ENCODE measurements around the gene HIVEP3. TPM values are rescaled to one million over a fixed set of nuclear protein-coding genes. Genes with fewer than 3 reads are reported as not detected.
A peak's percentile ranks its signal among the peaks of the same experiment; 100 is the strongest.

HIVEP3 gene
- total RNA-seq, 2 experiments from 2014 or later: 19.4 to 21.3 TPM

DNA sequence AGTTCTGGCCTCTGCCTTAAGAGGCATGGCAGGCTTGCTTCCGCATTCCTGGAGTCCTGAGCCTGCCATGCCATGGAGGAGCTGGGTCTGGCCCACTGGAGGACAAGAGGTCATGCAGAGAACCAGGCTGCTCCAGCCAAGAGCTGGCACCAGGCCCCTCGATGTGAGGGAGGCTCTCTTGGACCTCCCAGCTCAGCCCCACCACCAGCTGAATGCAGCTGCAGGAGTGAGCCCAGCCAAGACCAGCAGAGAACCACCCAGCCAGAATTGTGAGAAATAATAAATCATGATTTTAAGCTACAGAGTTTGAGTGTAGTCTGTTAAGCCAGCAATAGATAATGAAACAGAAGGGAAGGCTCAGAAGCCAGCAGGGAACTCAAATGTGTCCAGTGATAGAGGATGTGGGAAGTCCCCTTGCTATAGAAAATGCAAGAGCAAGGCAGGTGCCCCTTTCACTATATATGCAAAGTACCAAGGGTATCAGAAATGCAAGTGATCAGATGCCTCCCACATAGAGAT is 118.4 kb downstream of the HIVEP3 start:
- no peaks in the 10 kb centered on the region for H3K27me3 Mint-ChIP-seq
- H3K9me3 Mint-ChIP-seq: no peaks in the 10 kb centered on the region
- peak overlapping the region; percentile 61 for H3K27ac Mint-ChIP-seq
- H3K36me3 Mint-ChIP-seq: peaks cover 5% of the 10 kb centered on the region
- no peak overlapping the region for H3K4me3 Mint-ChIP-seq
- H3K4me1 Mint-ChIP-seq: peaks cover 53% of the 10 kb centered on the region
- no peak for DNase-seq

DNA sequence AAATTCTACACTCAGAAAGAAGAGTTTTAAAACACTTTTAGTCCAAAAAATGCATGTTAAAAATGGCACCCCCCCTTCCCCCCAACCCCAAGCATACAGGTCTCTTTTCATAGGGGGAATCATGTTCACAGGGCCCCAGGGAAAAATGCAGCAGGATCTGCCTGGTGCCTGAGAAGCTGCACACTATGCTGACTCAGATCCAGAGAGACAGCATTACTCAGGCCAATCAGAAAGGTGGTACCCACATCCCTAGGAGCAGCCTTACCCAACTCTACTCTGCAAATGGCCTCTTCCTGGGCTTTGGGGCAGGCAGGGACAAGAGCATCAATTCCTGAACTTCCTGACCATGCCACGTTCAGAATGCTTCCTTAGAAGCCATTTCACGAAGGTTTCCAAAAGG is 119.0 kb downstream of the HIVEP3 start:
- Mint-ChIP-seq H3K27me3 (no peaks in the 10 kb centered on the region), H3K27ac (peak overlapping the region; percentile 54), H3K36me3 (peaks cover 5% of the 10 kb centered on the region), H3K9me3 (no peaks in the 10 kb centered on the region), H3K4me1 (peaks cover 50% of the 10 kb centered on the region), H3K4me3 (no peak overlapping the region)
- peak; percentile 17 for DNase-seq

DNA sequence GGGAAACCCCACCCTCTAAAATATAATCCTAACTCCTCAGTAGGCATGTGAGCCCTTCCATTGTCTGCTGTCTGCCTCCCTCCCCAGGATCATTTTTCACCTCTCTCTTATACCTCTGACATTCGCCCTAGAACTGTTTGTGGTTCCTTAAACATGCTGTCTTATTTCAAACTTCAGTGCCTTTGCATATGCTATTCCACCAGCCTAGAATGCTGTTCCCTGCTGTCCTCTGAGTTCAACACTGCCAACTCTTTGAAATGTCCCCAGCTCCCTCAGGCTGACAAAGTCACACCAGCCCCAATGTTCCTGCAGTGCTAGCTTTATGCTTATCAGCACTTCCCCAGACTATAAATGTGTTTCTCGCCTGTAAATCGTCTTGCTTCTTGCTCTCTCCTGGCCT is 119.5 kb downstream of the HIVEP3 start:
- H3K4me3 Mint-ChIP-seq: no peak overlapping the region
- no peaks in the 10 kb centered on the region for H3K9me3 Mint-ChIP-seq
- H3K4me1 Mint-ChIP-seq: peaks cover 46% of the 10 kb centered on the region
- peaks cover 5% of the 10 kb centered on the region for H3K36me3 Mint-ChIP-seq
- no peak for DNase-seq
- H3K27ac Mint-ChIP-seq: no peak overlapping the region
- H3K27me3 Mint-ChIP-seq: no peaks in the 10 kb centered on the region

DNA sequence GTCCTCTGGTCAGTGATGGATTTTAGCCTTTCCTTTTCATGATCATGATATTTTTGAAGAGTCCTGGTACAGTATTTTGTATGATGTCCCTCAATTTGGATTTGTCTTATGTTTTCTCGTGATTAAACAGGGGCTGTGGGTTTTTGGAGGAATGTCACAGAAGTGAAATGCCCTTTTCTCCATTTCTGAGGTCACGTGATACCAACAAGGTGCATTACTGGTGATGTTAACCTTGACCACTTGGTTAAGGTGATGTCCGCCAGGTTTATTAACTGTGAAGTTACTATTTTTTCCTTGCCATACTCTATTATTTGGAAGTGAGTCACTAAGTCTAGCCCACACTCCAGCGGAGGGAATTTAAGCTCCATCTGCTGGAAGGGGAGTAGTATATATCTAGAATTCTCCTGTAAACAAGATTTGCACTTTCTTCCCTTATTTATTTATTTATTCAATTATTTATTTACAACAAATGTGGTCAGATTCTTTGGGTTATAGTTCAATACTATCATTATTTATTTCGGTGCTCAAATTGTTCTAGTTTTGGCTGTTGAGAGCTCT is 123.4 kb downstream of the HIVEP3 start:
- DNase-seq: no peak
- Mint-ChIP-seq H3K4me1 (peaks cover 51% of the 10 kb centered on the region), H3K27me3 (no peaks in the 10 kb centered on the region), H3K9me3 (peaks cover 3% of the 10 kb centered on the region), H3K36me3 (peaks cover 10% of the 10 kb centered on the region), H3K4me3 (no peak overlapping the region), H3K27ac (no peak overlapping the region)

DNA sequence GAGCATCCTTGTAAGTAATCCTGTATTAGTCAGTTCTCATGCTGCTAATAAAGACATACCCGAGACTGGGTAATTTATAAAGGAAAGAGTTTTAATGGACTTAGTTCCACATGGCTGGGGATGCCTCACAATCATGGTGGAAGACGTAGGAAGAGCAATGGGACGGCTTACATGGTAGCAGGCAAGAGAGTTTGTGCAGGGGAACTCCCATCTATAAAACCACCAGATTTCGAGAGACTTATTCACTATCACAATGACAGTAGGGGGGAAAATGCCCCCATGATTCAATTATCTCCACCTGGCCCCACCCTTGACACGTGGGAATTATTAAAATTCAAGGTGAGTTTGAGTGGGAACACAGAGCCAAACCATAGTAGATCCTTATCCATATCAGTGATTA is 124.7 kb downstream of the HIVEP3 start:
- peaks cover 3% of the 10 kb centered on the region for H3K9me3 Mint-ChIP-seq
- H3K27me3 Mint-ChIP-seq: no peaks in the 10 kb centered on the region
- no peak for DNase-seq
- H3K27ac Mint-ChIP-seq: no peak overlapping the region
- H3K4me3 Mint-ChIP-seq: no peak overlapping the region
- H3K4me1 Mint-ChIP-seq: peaks cover 39% of the 10 kb centered on the region
- H3K36me3 Mint-ChIP-seq: peaks cover 10% of the 10 kb centered on the region

DNA sequence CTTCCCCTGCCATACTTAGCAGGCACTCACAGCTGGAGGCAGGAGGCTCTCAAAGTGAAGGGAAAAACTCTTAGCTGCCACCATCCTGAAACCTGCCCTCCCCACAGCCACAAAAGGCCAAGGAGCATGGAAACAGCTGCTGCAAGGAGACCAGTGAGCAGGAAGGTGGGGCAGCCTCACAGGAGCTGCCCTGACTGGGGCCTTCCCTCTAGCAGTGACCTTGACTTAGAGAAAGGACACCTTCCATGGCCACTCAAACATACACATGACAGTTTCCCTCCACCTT is 126.3 kb downstream of the HIVEP3 start:
- Mint-ChIP-seq H3K27me3 (no peaks in the 10 kb centered on the region), H3K9me3 (peaks cover 3% of the 10 kb centered on the region), H3K4me3 (no peak overlapping the region), H3K36me3 (peaks cover 7% of the 10 kb centered on the region), H3K27ac (peak overlapping the region; percentile 82), H3K4me1 (peaks cover 40% of the 10 kb centered on the region)
- peak; percentile 7 for DNase-seq

DNA sequence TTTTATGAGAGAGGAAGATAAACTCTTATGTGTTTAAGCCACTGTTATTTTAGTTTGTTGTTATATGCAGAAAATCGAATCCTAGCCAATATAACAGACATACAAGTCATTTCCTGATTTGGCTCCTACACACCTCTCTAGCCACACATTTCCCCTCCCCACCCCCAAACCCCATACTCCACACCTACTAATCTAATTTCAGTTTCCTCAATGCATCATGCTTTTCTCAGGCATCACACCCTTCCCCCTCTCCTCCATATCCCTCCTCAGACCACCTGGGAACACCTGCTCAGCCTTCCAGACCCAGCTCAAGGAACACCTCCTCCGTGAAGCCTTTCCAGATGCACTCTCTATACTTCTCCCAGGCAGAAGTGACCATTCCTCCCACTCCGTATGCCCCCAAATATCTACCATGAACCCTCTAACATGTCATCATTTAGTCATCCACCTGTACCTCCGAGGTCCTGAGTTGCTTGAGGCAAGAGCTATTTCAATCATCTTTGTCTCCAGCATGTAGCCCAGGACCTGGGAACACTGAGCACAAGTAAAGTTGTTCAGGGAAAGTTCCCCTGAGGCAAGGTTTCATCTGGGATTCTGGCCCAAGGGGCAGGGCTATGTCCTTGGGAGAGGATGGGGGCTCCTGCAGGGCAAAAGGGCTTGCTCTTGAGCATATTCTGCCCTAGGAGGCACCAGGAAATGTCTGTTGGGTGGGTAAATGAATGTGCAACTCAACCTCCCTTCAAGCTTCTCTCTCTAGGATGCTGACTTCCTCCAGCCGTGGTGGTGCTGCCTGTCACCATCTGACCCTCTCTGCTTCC is 126.8 kb downstream of the HIVEP3 start:
- H3K4me1 Mint-ChIP-seq: peaks cover 40% of the 10 kb centered on the region
- no peaks in the 10 kb centered on the region for H3K27me3 Mint-ChIP-seq
- H3K9me3 Mint-ChIP-seq: peaks cover 3% of the 10 kb centered on the region
- peak overlapping the region; percentile 82 for H3K27ac Mint-ChIP-seq
- H3K36me3 Mint-ChIP-seq: peaks cover 7% of the 10 kb centered on the region
- H3K4me3 Mint-ChIP-seq: peak overlapping the region; percentile 26
- no peak for DNase-seq

DNA sequence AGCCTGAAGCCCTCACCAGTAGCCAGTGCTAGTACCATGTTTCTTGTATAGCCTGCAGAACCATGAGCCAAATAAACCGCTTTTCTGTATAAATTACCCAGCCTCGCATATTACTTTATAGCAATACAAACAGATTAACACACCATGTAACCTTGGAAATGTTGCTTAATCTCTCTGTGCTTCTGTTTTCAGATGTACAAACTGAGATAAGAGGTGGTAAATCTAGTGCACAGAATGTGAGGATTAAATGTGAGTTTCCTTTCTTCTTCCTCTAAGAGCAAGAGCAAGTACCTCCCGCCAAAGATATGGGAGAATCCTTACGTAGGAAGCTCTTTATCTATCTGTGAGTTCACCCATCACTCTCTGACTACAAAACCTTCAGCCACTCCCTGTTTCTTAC is 128.4 kb downstream of the HIVEP3 start:
- no peak for DNase-seq
- Mint-ChIP-seq H3K4me1 (peaks cover 38% of the 10 kb centered on the region), H3K27ac (no peak overlapping the region), H3K4me3 (no peak overlapping the region), H3K9me3 (peaks cover 3% of the 10 kb centered on the region), H3K36me3 (peaks cover 5% of the 10 kb centered on the region), H3K27me3 (no peaks in the 10 kb centered on the region)

DNA sequence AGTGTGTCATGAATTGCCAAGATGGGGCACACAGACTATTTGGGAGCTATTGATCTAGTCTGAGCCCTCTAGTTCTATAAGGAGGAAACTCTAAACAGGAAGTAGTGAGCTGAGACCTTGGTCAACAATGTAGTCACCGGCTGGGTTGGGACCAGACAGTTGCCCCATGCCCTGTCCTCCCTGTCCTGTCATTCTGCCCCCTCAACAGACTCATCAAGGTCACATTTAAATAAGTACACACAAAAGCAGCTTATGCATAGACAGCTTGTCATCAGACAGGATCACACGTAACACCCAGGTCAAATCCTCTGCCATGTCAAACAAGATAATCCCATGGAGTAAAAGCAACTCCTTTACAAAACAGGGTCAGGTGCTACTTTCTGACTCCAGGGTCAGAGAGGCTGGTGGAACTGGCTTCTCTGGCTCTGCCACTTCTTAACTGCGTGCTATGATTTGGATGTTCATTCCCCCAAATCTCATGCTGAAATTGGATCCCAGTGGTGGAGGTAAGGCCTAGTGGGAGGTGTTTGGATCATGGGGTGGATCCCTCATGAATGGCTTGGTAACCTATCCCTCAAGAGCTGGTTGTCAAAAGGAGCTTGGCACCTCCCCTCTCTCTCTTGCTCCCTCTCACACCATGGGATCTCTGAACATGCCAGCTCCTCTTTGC is 128.9 kb downstream of the HIVEP3 start:
- H3K9me3 Mint-ChIP-seq: peaks cover 4% of the 10 kb centered on the region
- no peak for DNase-seq
- no peak overlapping the region for H3K4me3 Mint-ChIP-seq
- no peak overlapping the region for H3K27ac Mint-ChIP-seq
- peaks cover 9% of the 10 kb centered on the region for H3K36me3 Mint-ChIP-seq
- H3K27me3 Mint-ChIP-seq: no peaks in the 10 kb centered on the region
- peaks cover 38% of the 10 kb centered on the region for H3K4me1 Mint-ChIP-seq

DNA sequence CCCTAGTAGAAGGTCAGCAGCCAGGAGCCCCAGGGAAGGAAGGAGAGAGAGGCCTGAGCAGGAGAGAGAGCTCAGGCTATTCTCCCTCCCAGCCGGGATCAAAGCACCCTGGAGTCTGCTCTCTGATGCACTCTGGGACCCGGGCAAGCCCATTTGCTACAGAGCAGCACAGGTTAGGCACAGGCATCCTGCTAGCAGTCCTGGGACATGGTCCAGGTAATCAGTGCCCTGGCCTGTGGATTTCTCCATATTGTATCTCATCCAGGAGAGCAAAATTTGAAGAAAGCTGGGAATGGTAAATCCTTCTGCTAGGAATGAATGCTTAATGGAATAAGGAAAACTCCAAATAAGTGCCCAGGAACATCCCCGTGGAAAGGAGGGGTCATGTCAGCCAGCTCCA is 130.3 kb downstream of the HIVEP3 start:
- Mint-ChIP-seq H3K4me3 (no peak overlapping the region), H3K9me3 (peaks cover 4% of the 10 kb centered on the region), H3K27ac (no peak overlapping the region), H3K4me1 (peaks cover 40% of the 10 kb centered on the region), H3K27me3 (no peaks in the 10 kb centered on the region), H3K36me3 (peaks cover 15% of the 10 kb centered on the region)
- DNase-seq: no peak

DNA sequence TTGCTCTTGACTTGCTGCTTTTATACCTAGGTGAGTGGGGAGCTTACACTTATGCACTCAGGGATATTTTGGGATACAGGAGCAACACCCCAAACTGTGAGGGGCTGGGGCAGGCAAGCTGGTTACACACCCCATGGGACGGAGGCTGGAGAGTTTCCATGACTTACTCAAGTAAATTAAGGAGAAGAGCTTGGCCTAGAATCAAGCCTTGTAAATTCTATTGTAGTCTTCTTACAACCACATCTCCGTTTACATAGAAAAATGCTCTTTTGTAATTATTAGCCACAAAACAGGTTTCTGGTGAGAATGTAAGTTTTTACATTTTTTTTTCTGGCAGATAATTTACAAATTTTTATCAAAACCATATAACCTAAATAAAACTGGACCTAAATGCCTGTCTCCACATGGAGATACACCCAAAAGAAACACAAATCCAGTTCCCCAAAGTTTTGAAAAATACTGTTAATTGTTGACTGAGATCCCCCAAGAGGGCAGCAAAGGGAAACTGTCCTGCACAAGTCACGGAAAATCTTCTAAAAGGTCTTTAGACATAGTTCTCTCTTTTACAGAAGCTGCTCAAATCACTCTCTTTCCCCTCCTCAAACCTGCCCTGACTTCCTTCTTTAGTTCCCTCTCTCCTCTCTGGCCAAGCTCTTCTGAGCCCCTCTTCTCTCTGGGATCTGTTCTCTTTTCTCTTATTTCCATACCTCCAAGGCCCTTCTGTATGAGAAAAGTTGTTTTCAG is 134.0 kb downstream of the HIVEP3 start:
- Mint-ChIP-seq H3K27me3 (no peaks in the 10 kb centered on the region), H3K4me3 (no peak overlapping the region), H3K9me3 (peaks cover 4% of the 10 kb centered on the region), H3K27ac (peak overlapping the region; percentile 27), H3K4me1 (peaks cover 29% of the 10 kb centered on the region), H3K36me3 (peaks cover 11% of the 10 kb centered on the region)
- no peak for DNase-seq

DNA sequence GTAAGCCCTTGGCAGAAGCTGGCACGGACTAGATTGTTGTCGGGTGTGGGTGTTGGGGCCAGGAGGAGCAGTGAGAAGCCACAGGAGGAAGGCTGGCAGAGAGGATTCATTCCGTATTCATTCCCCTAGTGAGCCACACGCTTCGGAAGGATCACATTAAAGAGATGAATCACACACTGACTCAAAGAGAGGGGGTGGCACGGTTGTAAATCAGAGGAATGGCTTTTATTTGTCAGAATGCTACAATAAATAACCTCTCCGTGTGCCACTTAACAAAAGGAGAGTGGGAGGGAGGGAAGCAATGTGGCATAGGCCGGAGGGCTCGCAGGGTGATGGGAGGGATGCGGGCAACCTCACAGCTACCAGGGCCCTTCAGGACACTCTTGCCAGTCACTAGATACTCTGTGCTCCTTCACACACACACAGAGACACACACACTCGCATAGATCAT is 135.5 kb downstream of the HIVEP3 start:
- Mint-ChIP-seq H3K4me3 (peak overlapping the region; percentile 6), H3K9me3 (peaks cover 4% of the 10 kb centered on the region)

DNA sequence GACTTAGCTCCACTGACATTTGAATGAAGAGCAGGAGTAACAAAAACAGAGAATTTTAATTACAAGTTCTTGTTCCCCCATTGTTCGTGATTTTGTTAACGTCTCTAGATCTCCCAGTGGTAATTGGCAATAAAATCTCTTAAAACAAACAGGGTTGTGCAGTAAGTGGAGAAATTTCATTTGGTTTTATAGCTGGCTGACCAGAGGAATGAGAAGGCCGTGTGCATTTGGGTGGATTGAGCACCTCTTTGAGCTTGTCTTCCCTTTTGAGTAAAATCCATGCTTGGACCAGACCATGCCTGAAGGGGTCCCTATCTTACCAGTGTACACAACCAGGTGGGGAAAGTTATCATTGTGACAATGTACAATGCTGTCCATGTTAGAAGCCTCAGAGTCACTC is 137.8 kb downstream of the HIVEP3 start:
- Mint-ChIP-seq H3K4me1 (peaks cover 27% of the 10 kb centered on the region), H3K27ac (no peak overlapping the region), H3K4me3 (no peak overlapping the region), H3K27me3 (no peaks in the 10 kb centered on the region), H3K9me3 (peaks cover 4% of the 10 kb centered on the region), H3K36me3 (peaks cover 11% of the 10 kb centered on the region)
- DNase-seq: no peak

More for the DNA sequence above, 135.5 kb downstream of the HIVEP3 start:
- peaks cover 11% of the 10 kb centered on the region for H3K36me3 Mint-ChIP-seq
- peaks cover 27% of the 10 kb centered on the region for H3K4me1 Mint-ChIP-seq
- DNase-seq: peak; percentile 36
- no peaks in the 10 kb centered on the region for H3K27me3 Mint-ChIP-seq
- H3K27ac Mint-ChIP-seq: peak overlapping the region; percentile 55

DNA sequence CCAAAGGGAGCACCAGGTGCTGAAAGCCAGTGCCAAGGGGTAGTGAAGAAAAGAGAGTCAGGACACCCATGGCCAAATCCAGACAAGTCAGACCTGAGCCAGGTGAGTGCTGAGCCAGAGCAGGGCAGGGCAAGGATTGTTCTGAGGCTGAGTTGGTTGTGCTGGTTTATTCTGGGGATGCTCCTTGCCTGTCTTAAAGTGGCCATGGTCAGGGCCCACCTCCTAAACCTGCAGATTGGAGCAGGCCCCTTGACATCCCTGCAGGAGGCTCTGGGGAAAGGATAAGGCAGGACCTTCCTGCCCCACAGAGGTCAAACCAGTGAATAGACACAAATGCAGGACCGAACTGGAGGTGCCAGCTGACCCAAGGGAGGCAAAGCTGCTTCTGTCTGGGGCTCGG is 138.4 kb downstream of the HIVEP3 start:
- Mint-ChIP-seq H3K27me3 (no peaks in the 10 kb centered on the region), H3K36me3 (peaks cover 11% of the 10 kb centered on the region), H3K4me1 (peaks cover 27% of the 10 kb centered on the region), H3K27ac (no peak overlapping the region), H3K9me3 (peaks cover 4% of the 10 kb centered on the region), H3K4me3 (no peak overlapping the region)
- no peak for DNase-seq

DNA sequence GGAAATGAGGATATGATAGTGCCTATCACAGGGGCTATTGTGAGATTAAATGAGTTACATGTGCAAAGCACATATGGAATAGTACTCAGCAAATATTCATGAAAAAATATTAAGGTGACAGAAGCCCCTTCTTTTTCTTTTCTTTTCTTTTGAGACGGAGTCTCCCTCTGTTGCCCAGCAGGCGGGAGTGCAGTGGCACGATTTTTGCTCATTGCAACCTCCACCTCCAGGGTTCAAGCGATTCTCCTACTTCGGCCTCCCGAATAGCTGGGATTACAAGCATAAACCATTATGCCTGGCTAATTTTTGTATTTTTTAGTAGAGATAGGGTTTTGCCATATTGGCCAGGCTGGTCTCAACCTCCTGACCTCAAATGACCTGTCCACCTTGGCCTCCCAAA is 139.4 kb downstream of the HIVEP3 start:
- peaks cover 6% of the 10 kb centered on the region for H3K36me3 Mint-ChIP-seq
- no peak for DNase-seq
- peaks cover 22% of the 10 kb centered on the region for H3K4me1 Mint-ChIP-seq
- no peaks in the 10 kb centered on the region for H3K27me3 Mint-ChIP-seq
- H3K4me3 Mint-ChIP-seq: no peak overlapping the region
- peaks cover 2% of the 10 kb centered on the region for H3K9me3 Mint-ChIP-seq
- H3K27ac Mint-ChIP-seq: no peak overlapping the region
